Measurements from ENCODE around the gene ZNF462.

ZNF462 gene

GRCh38 chr9:106911951-106912350, 49.0 kb downstream of the ZNF462 start:
- H2BK15ac ChIP-seq (ENCODE audit: low read length), result no peak overlapping the region

GRCh38 chr9:106913276-106913675, 50.3 kb downstream of the ZNF462 start:
- Histone ChIP-seq H4K91ac (ENCODE audit: low read depth, low read length, poor library complexity) (no peak overlapping the region), H2AFZ (ENCODE audit: low read length) (no peak overlapping the region), H3K4me1 (ENCODE audit: control insufficient read depth in 2 of 2, insufficient read depth in 1 of 2, low read depth in 1 of 2, low read length in 2 of 2) (peaks cover 2 to 10% of the 10 kb centered on the region in 2 donors), H2BK5ac (ENCODE audit: low read length) (no peak overlapping the region), H4K8ac (ENCODE audit: low read depth, low read length) (no peak overlapping the region), H3K4me3 (ENCODE audit: low read length in 2 of 2) (no peak overlapping the region), H3K14ac (ENCODE audit: low read length) (no peak overlapping the region), H2BK12ac (ENCODE audit: low read length) (no peak overlapping the region), H2BK15ac (ENCODE audit: low read length) (no peak overlapping the region), H2BK120ac (ENCODE audit: low read depth, low read length) (no peak overlapping the region), H3K27me3 (ENCODE audit: control insufficient read depth in 3 of 3, insufficient read depth in 3 of 3, low read depth in 1 of 3, low read length in 3 of 3) (no peaks in the 10 kb centered on the region), H3K4ac (ENCODE audit: low read length) (no peak overlapping the region), H3K4me2 (ENCODE audit: insufficient read depth, low read length, poor library complexity, severe bottlenecking) (no peak overlapping the region), H3K27ac (replicated peaks; ENCODE audit: low read length) (no peak overlapping the region), H3K36me3 (replicated peaks in 1 of 2; ENCODE audit: control insufficient read depth in 2 of 2, insufficient read depth in 2 of 2, low read length in 2 of 2) (peaks cover 0 to 69% of the 10 kb centered on the region in 2 donors), H3K79me1 (ENCODE audit: low read depth, low read length) (no peaks in the 10 kb centered on the region), H3K23ac (ENCODE audit: low read depth, low read length, poor library complexity) (no peak overlapping the region), H3K9ac (ENCODE audit: low read depth, low read length, poor library complexity) (no peak overlapping the region), H2AK5ac (ENCODE audit: low read depth, low read length) (no peak overlapping the region), H3K9me3 (replicated peaks in 1 of 2; ENCODE audit: control insufficient read depth in 2 of 2, insufficient read depth in 1 of 2, low read depth in 1 of 2, low read length in 2 of 2) (peaks cover 0 to 65% of the 10 kb centered on the region in 2 donors), H3K18ac (ENCODE audit: low read length) (no peak overlapping the region)
- DNase-seq (ENCODE audit: low spot score), result no peak
- no CpG with 5 or more reads among the region's 5 CpGs for WGBS, 2 donors (ENCODE audit: extremely low coverage in 2 of 2, insufficient read length in 2 of 2, insufficient replicate concordance in 1 of 2)

More at GRCh38 chr9:106911951-106912350, 49.0 kb downstream of the ZNF462 start:
- Histone ChIP-seq H3K4ac (ENCODE audit: low read length) (no peak overlapping the region), H3K18ac (ENCODE audit: low read length) (no peak overlapping the region), H3K9ac (ENCODE audit: low read depth, low read length, poor library complexity) (no peak overlapping the region), H2BK5ac (ENCODE audit: low read length) (no peak overlapping the region), H3K27ac (replicated peaks; ENCODE audit: low read length) (no peak overlapping the region), H2AFZ (ENCODE audit: low read length) (no peak overlapping the region), H2BK12ac (ENCODE audit: low read length) (no peak overlapping the region), H2BK120ac (ENCODE audit: low read depth, low read length) (no peak overlapping the region), H3K4me3 (ENCODE audit: low read length in 2 of 2) (no peak overlapping the region), H3K9me3 (replicated peaks in 1 of 2; ENCODE audit: control insufficient read depth in 2 of 2, insufficient read depth in 1 of 2, low read depth in 1 of 2, low read length in 2 of 2) (peaks cover 0 to 61% of the 10 kb centered on the region in 2 donors), H3K4me1 (ENCODE audit: control insufficient read depth in 2 of 2, insufficient read depth in 1 of 2, low read depth in 1 of 2, low read length in 2 of 2) (peaks cover 2 to 10% of the 10 kb centered on the region in 2 donors), H3K4me2 (ENCODE audit: insufficient read depth, low read length, poor library complexity, severe bottlenecking) (no peak overlapping the region), H3K14ac (ENCODE audit: low read length) (no peak overlapping the region), H4K91ac (ENCODE audit: low read depth, low read length, poor library complexity) (no peak overlapping the region), H3K36me3 (replicated peaks in 1 of 2; ENCODE audit: control insufficient read depth in 2 of 2, insufficient read depth in 2 of 2, low read length in 2 of 2) (peaks cover 0 to 61% of the 10 kb centered on the region in 2 donors), H3K79me1 (ENCODE audit: low read depth, low read length) (no peaks in the 10 kb centered on the region), H4K8ac (ENCODE audit: low read depth, low read length) (no peak overlapping the region), H3K23ac (ENCODE audit: low read depth, low read length, poor library complexity) (no peak overlapping the region), H3K27me3 (ENCODE audit: control insufficient read depth in 3 of 3, insufficient read depth in 3 of 3, low read depth in 1 of 3, low read length in 3 of 3) (no peaks in the 10 kb centered on the region), H2AK5ac (ENCODE audit: low read depth, low read length) (no peak overlapping the region)
- DNase-seq (ENCODE audit: low spot score), result no peak
- no CpG with 5 or more reads among the region's 6 CpGs for WGBS, 2 donors (ENCODE audit: extremely low coverage in 2 of 2, insufficient read length in 2 of 2, insufficient replicate concordance in 1 of 2)

- no peak for DNase-seq (ENCODE audit: low spot score)
- H3K36me3 ChIP-seq (replicated peaks in 1 of 2; ENCODE audit: control insufficient read depth in 2 of 2, insufficient read depth in 2 of 2, low read length in 2 of 2), result peaks cover 5 to 78% of the 10 kb centered on the region in 2 donors
- H3K27me3 ChIP-seq (ENCODE audit: control insufficient read depth in 3 of 3, insufficient read depth in 3 of 3, low read depth in 1 of 3, low read length in 3 of 3), result no peaks in the 10 kb centered on the region
- no peak overlapping the region for H2AK5ac ChIP-seq (ENCODE audit: low read depth, low read length)
- H3K9me3 ChIP-seq (replicated peaks in 1 of 2; ENCODE audit: control insufficient read depth in 2 of 2, insufficient read depth in 1 of 2, low read depth in 1 of 2, low read length in 2 of 2), result peaks cover 3 to 62% of the 10 kb centered on the region in 2 donors
- no peak overlapping the region for H3K4ac ChIP-seq (ENCODE audit: low read length)
- no peak overlapping the region for H2BK120ac ChIP-seq (ENCODE audit: low read depth, low read length)
- no peak overlapping the region for H2BK15ac ChIP-seq (ENCODE audit: low read length)
- no peak overlapping the region for H2BK5ac ChIP-seq (ENCODE audit: low read length)
- H3K14ac ChIP-seq (ENCODE audit: low read length), result no peak overlapping the region
- H3K23ac ChIP-seq (ENCODE audit: low read depth, low read length, poor library complexity), result no peak overlapping the region
- H3K18ac ChIP-seq (ENCODE audit: low read length), result no peak overlapping the region
- H2BK12ac ChIP-seq (ENCODE audit: low read length), result no peak overlapping the region
- H4K91ac ChIP-seq (ENCODE audit: low read depth, low read length, poor library complexity), result no peak overlapping the region
- no peak overlapping the region for H4K8ac ChIP-seq (ENCODE audit: low read depth, low read length)
- no peak overlapping the region for H3K4me2 ChIP-seq (ENCODE audit: insufficient read depth, low read length, poor library complexity, severe bottlenecking)
- H3K4me1 ChIP-seq (ENCODE audit: control insufficient read depth in 2 of 2, insufficient read depth in 1 of 2, low read depth in 1 of 2, low read length in 2 of 2), result peaks cover 3 to 21% of the 10 kb centered on the region in 2 donors
- no CpG with 5 or more reads among the region's 3 CpGs for WGBS, 2 donors (ENCODE audit: extremely low coverage in 2 of 2, insufficient read length in 2 of 2, insufficient replicate concordance in 1 of 2)
- H3K27ac ChIP-seq (replicated peaks; ENCODE audit: low read length), result no peak overlapping the region
- no peak overlapping the region for H3K9ac ChIP-seq (ENCODE audit: low read depth, low read length, poor library complexity)
- no peak overlapping the region for H3K4me3 ChIP-seq (ENCODE audit: low read length in 2 of 2)
- H2AFZ ChIP-seq (ENCODE audit: low read length), result no peak overlapping the region
- H3K79me1 ChIP-seq (ENCODE audit: low read depth, low read length), result peaks cover 2% of the 10 kb centered on the region
These were observed 52.9 kb downstream of the ZNF462 start for GRCh38 chr9:106915851-106916250.

GRCh38 chr9:106916466-106917235, 53.7 kb downstream of the ZNF462 start:
- DNase-seq (ENCODE audit: low spot score), result no peak
- no peaks in the 10 kb centered on the region for H3K27me3 ChIP-seq (ENCODE audit: control insufficient read depth in 3 of 3, insufficient read depth in 3 of 3, low read depth in 1 of 3, low read length in 3 of 3)
- H3K27ac ChIP-seq (replicated peaks; ENCODE audit: low read length), result no peak overlapping the region
- H3K4me1 ChIP-seq (ENCODE audit: control insufficient read depth in 2 of 2, insufficient read depth in 1 of 2, low read depth in 1 of 2, low read length in 2 of 2), result peaks cover 6 to 28% of the 10 kb centered on the region in 2 donors
- H3K79me1 ChIP-seq (ENCODE audit: low read depth, low read length), result peaks cover 2% of the 10 kb centered on the region
- no peak overlapping the region for H4K91ac ChIP-seq (ENCODE audit: low read depth, low read length, poor library complexity)
- no peak overlapping the region for H3K18ac ChIP-seq (ENCODE audit: low read length)
- WGBS, 2 donors (ENCODE audit: extremely low coverage in 2 of 2, insufficient read length in 2 of 2, insufficient replicate concordance in 1 of 2), result no CpG with 5 or more reads among the region's 8 CpGs
- no peak overlapping the region for H2BK120ac ChIP-seq (ENCODE audit: low read depth, low read length)
- no peak overlapping the region for H3K14ac ChIP-seq (ENCODE audit: low read length)
- no peak overlapping the region for H2BK5ac ChIP-seq (ENCODE audit: low read length)
- H3K4me3 ChIP-seq (ENCODE audit: low read length in 2 of 2), result no peak overlapping the region
- H3K4me2 ChIP-seq (ENCODE audit: insufficient read depth, low read length, poor library complexity, severe bottlenecking), result no peak overlapping the region
- no peak overlapping the region for H2AFZ ChIP-seq (ENCODE audit: low read length)
- H4K8ac ChIP-seq (ENCODE audit: low read depth, low read length), result no peak overlapping the region
- no peak overlapping the region for H2AK5ac ChIP-seq (ENCODE audit: low read depth, low read length)
- H2BK12ac ChIP-seq (ENCODE audit: low read length), result no peak overlapping the region
- H3K9me3 ChIP-seq (replicated peaks in 1 of 2; ENCODE audit: control insufficient read depth in 2 of 2, insufficient read depth in 1 of 2, low read depth in 1 of 2, low read length in 2 of 2), result peaks cover 3 to 55% of the 10 kb centered on the region in 2 donors
- H3K9ac ChIP-seq (ENCODE audit: low read depth, low read length, poor library complexity), result no peak overlapping the region
- peaks cover 5 to 70% of the 10 kb centered on the region in 2 donors for H3K36me3 ChIP-seq (replicated peaks in 1 of 2; ENCODE audit: control insufficient read depth in 2 of 2, insufficient read depth in 2 of 2, low read length in 2 of 2)
- H2BK15ac ChIP-seq (ENCODE audit: low read length), result no peak overlapping the region
- no peak overlapping the region for H3K4ac ChIP-seq (ENCODE audit: low read length)
- no peak overlapping the region for H3K23ac ChIP-seq (ENCODE audit: low read depth, low read length, poor library complexity)

Data from neuronal stem cell (in vitro differentiated cells).